ENCODE results near the gene CCDC88C. TPM values are rescaled to one million over a fixed set of nuclear protein-coding genes. Genes with fewer than 3 reads are reported as not detected.

The CCDC88C gene
- total RNA-seq, 6 experiments from 2014 or later = 0.09 to 0.61 (median 0.19) TPM; not detected in 3

DNA sequence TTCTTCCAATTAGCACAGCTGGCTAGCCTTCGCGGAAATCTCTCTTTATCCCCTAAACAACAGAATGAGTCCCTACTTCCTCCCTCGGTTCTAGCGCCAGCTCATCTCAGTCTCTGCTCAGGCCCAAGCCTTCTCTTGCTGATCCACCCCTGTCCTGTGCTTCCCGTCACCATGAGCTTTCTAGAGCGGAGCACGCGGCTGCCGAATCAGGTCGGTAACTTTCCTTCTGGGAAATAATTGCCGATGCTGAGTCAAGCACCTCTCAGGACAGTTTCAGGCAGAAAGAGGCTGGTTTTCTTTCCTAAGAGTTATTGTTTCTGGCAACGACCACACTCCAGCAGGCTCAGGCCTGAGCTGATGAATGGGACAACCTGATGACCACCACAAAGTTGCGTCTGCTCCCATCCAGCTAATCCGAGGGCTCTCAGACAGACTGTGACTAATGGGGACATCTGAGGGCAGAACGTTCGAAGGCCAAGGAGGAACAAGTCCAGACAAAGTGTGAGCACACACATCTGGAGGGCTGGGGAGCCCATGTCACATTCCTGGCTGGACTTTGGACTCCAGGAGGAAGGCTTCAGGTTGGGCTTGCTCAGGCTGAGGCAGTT is 159.5 kb downstream of the CCDC88C start:
- TF ChIP-seq, protein P1, sequence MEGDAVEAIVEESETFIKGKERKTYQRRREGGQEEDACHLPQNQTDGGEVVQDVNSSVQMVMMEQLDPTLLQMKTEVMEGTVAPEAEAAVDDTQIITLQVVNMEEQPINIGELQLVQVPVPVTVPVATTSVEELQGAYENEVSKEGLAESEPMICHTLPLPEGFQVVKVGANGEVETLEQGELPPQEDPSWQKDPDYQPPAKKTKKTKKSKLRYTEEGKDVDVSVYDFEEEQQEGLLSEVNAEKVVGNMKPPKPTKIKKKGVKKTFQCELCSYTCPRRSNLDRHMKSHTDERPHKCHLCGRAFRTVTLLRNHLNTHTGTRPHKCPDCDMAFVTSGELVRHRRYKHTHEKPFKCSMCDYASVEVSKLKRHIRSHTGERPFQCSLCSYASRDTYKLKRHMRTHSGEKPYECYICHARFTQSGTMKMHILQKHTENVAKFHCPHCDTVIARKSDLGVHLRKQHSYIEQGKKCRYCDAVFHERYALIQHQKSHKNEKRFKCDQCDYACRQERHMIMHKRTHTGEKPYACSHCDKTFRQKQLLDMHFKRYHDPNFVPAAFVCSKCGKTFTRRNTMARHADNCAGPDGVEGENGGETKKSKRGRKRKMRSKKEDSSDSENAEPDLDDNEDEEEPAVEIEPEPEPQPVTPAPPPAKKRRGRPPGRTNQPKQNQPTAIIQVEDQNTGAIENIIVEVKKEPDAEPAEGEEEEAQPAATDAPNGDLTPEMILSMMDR (IDR thresholded peaks at IDR 0.05) = no peak
- H3K36me3 Mint-ChIP-seq (ENCODE audit: low read depth) = no peaks in the 10 kb centered on the region
- H3K4me3 Mint-ChIP-seq = no peak overlapping the region
- H3K4me1 Mint-ChIP-seq (ENCODE audit: low read depth) = 0 out of 2 replicates have a peak, but pooled peaks cover 11% of the 10 kb centered on the region
- DNase-seq = no peak
- H3K27me3 Mint-ChIP-seq (ENCODE audit: insufficient read depth) = peaks cover 1% of the 10 kb centered on the region
- no peak overlapping the region for H3K27ac Mint-ChIP-seq
- no peaks in the 10 kb centered on the region for H3K9me3 Mint-ChIP-seq

DNA sequence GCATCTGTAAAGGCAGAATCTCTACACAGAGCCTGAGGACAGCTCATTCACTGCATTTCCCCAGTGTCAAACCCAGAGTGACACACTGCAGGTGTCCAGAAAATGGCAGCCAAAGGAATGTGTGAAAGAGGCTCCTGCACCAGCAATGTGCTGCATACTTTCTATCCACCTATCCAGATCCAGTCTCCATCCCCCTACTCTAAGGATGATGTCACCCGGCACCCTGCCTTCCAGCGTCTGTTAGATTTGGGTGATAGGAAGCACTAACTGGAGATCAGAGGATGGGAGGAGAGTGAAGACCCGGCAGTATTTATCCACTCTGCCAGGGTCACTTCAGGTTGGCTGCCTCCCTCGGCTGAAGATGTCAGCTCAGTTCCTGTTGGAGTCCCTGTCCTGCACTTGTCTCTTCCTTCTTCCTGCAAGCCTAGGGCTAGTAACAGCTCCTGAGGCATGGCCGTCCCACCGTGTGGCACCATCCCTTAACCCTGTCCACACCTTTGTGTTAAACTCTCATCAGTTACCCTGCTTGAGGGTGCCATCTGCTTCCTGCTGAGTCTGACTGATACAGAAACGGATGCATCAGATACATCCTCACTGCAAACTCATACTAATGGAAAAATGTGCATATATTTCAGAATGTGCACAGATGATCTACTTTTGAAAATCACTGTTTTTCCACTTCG is 160.2 kb downstream of the CCDC88C start:
- Mint-ChIP-seq H3K9me3 (no peaks in the 10 kb centered on the region), H3K27ac (no peak overlapping the region), H3K27me3 (ENCODE audit: insufficient read depth) (no peaks in the 10 kb centered on the region; the same call in none of the 2 replicates), H3K4me3 (no peak overlapping the region), H3K36me3 (ENCODE audit: low read depth) (no peaks in the 10 kb centered on the region), H3K4me1 (ENCODE audit: low read depth) (0 out of 2 replicates have a peak, but pooled peaks cover 11% of the 10 kb centered on the region)
- TF ChIP-seq, protein P1 (IDR thresholded peaks at IDR 0.05) = no peak
- DNase-seq = no peak

DNA sequence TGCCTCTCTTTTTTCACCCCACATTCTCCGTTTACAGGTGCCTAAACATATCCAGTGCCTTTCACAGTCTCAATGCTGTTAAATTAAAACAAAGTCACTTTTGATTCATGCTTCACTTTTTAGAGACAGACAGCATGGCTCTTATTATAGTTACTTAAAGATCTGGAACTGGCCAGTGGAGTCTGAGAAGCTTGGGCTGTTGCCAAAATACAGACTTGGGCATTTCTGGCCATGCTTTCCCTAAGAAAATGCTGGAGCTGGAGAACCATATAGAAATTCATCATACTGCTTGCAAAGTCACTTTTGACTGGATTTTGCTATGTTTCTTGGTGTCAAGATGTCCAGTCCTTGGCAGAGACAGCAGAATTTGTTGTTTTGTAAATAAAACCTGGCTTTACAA is 161.0 kb downstream of the CCDC88C start:
- Mint-ChIP-seq H3K27ac (no peak overlapping the region), H3K4me1 (ENCODE audit: low read depth) (0 out of 2 replicates have a peak, but pooled peaks cover 11% of the 10 kb centered on the region), H3K27me3 (ENCODE audit: insufficient read depth) (no peaks in the 10 kb centered on the region; the same call in 1 of the 2 replicates), H3K4me3 (no peak overlapping the region), H3K9me3 (no peaks in the 10 kb centered on the region), H3K36me3 (ENCODE audit: low read depth) (no peaks in the 10 kb centered on the region)
- no peak for DNase-seq
- TF ChIP-seq, protein P1 (IDR thresholded peaks at IDR 0.05) = no peak

DNA sequence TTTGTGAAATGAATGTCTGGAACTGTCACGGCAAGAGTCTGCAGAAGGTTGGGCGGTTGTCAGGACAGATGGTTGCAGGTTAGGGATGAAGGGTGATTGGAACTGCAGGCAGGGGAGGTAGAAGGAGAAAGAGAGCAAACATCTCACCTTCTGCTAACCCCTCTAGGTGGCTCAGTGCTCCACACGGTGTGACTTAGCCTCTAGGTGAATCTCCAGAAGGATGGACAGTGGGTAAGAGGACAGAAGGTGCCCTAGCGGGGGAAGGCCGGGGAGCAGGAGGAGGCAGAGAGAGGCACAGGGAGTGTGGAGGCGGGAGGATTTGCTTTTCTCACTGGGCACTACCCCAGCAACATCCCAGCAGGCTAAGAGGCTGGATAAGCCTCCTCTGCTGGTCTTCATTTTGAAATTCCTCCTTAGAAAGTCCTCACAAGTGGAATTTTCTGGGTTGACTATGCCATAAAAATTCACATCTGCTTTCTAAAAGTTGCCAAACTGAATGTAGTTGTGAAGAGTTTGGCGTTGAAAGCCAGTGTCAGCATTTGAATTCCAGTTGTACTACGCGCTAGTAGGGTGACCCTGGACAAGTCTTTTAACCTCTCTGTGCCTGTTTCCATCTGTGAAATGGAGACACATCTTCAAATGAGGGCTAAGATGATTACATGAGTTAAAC is 162.5 kb downstream of the CCDC88C start:
- Mint-ChIP-seq H3K9me3 (no peaks in the 10 kb centered on the region), H3K4me3 (no peak overlapping the region), H3K4me1 (ENCODE audit: low read depth) (peaks cover 20% of the 10 kb centered on the region), H3K36me3 (ENCODE audit: low read depth) (no peaks in the 10 kb centered on the region), H3K27ac (no peak overlapping the region), H3K27me3 (ENCODE audit: insufficient read depth) (no peaks in the 10 kb centered on the region; the same call in 1 of the 2 replicates)
- TF ChIP-seq, protein P1 (IDR thresholded peaks at IDR 0.05) = no peak
- no peak for DNase-seq

DNA sequence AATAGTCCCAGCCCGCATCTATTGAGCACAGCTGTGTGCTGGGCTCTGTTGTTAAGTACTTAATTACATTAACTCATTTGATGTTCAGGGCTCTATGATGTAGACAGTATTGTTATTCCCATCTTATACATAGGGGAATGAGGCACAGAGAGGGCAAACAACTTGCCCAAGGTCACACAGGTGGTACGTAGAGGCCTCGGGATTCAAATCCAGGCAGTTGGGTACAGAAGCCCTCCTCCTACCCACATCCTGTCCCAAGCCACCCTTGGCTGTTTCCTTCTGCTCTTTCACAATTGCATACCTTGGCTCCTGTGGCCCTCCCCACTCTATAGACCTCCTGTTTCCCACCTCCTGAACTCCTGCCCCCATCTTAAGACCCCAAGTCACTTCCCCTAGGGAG is 163.2 kb downstream of the CCDC88C start:
- Mint-ChIP-seq H3K36me3 (ENCODE audit: low read depth) (no peaks in the 10 kb centered on the region), H3K27me3 (ENCODE audit: insufficient read depth) (no peaks in the 10 kb centered on the region; the same call in 1 of the 2 replicates), H3K4me1 (ENCODE audit: low read depth) (peaks cover 26% of the 10 kb centered on the region), H3K9me3 (no peaks in the 10 kb centered on the region), H3K4me3 (peak overlapping the region; percentile 71), H3K27ac (no peak overlapping the region)
- TF ChIP-seq, protein P1 (IDR thresholded peaks at IDR 0.05) = no peak
- DNase-seq = no peak

Measured in HFFc6 (cell line).